GM04504 (cell line): ENCODE results near the gene BORCS5.
"Not testable (repeated sequence)": the region's sequence is repeated elsewhere in the genome, so short reads cannot be mapped to it uniquely, and the experiment has no call there.

Experiments used
- DNase-seq: peaks from one replicate; pipeline ENCODE4 v3.0.0-alpha.2; 2012; ENCODE audit warnings: low read depth

Gene BORCS5

GRCh38 chr12:12465522-12465921, 108.6 kb downstream of the BORCS5 start:
- no peak for DNase-seq

- no peak for DNase-seq
Measured at GRCh38 chr12:12466157-12466556, 109.3 kb downstream of the BORCS5 start.

- no peak for DNase-seq
Measured at GRCh38 chr12:12467264-12467663, 110.4 kb downstream of the BORCS5 start.

- no peak for DNase-seq
Measured at GRCh38 chr12:12467688-12468261, 110.9 kb downstream of the BORCS5 start.

GRCh38 chr12:12468575-12468974, 111.7 kb downstream of the BORCS5 start:
- no peak for DNase-seq

GRCh38 chr12:12469386-12469785, 112.5 kb downstream of the BORCS5 start:
- DNase-seq, result no peak

- no peak for DNase-seq
Measured at GRCh38 chr12:12470751-12471306, 114.0 kb downstream of the BORCS5 start.

GRCh38 chr12:12471982-12472961, 115.4 kb downstream of the BORCS5 start:
- DNase-seq, result not testable (repeated sequence)

GRCh38 chr12:12473223-12473622, 116.3 kb downstream of the BORCS5 start:
- no peak for DNase-seq

- DNase-seq, result no peak
Measured at GRCh38 chr12:12474471-12474928, 117.6 kb downstream of the BORCS5 start.

GRCh38 chr12:12474931-12475795, 118.3 kb downstream of the BORCS5 start:
- DNase-seq, result no peak

GRCh38 chr12:12476857-12477531, 120.1 kb downstream of the BORCS5 start:
- no peak for DNase-seq

- no peak for DNase-seq
Measured at GRCh38 chr12:12477532-12477890, 120.6 kb downstream of the BORCS5 start.

- DNase-seq, result no peak
Measured at GRCh38 chr12:12480074-12480473, 123.2 kb downstream of the BORCS5 start.

- no peak for DNase-seq
Measured at GRCh38 chr12:12481631-12482030, 124.8 kb downstream of the BORCS5 start.

- no peak for DNase-seq
Measured at GRCh38 chr12:12482150-12482761, 125.4 kb downstream of the BORCS5 start.

GRCh38 chr12:12482959-12483358, 126.1 kb downstream of the BORCS5 start:
- no peak for DNase-seq

- DNase-seq, result no peak
Measured at GRCh38 chr12:12483438-12483837, 126.6 kb downstream of the BORCS5 start.

- no peak for DNase-seq
Measured at GRCh38 chr12:12486661-12487240, 129.9 kb downstream of the BORCS5 start.

GRCh38 chr12:12487490-12487889, 130.6 kb downstream of the BORCS5 start:
- no peak for DNase-seq

- no peak for DNase-seq
Measured at GRCh38 chr12:12488296-12488695, 131.4 kb downstream of the BORCS5 start.
